Mesothelial cell of epicardium (in vitro differentiated cells): Measurements from ENCODE around the gene C19orf25. TPM values are rescaled to one million over a fixed set of nuclear protein-coding genes. Genes with fewer than 3 reads are reported as not detected.
"Not testable (repeated sequence)": the region's sequence is repeated elsewhere in the genome, so short reads cannot be mapped to it uniquely, and the experiment has no call there.

Experiments used
- DNase-seq, 2 experiments: peaks; one replicate each; pipeline ENCODE4 v3.0.0; 2021; ENCODE audit warnings: low spot score in 2 of 2; ENCODE audit not compliant: unreplicated experiment in 2 of 2
- H3K27ac Mint-ChIP-seq: 2 replicates; pipeline ENCODE4 v1.8.0; 2021; ENCODE audit warnings: mixed read lengths
- H3K27me3 Mint-ChIP-seq: 2 replicates; pipeline ENCODE4 v1.8.0; 2021; ENCODE audit warnings: low read depth, mixed read lengths
- H3K36me3 Mint-ChIP-seq: 2 replicates; pipeline ENCODE4 v1.8.0; 2021; ENCODE audit warnings: mixed read lengths
- H3K4me1 Mint-ChIP-seq: 2 replicates; pipeline ENCODE4 v1.8.0; 2021; ENCODE audit warnings: mixed read lengths
- H3K4me3 Mint-ChIP-seq: 2 replicates; pipeline ENCODE4 v1.8.0; 2021; ENCODE audit warnings: mild to moderate bottlenecking, moderate library complexity, mixed read lengths
- H3K9me3 Mint-ChIP-seq: 2 replicates; pipeline ENCODE4 v1.8.0; 2021; ENCODE audit warnings: mixed read lengths
- total RNA-seq: library from RNA; stranded (reverse); gene quantifications from 3 replicates; pipeline ENCODE4 v1.2.1, GENCODE V29; 2021
- TF ChIP-seq, protein P1 (sequence below): fragments of 200-600 bp; sonication (generic); IDR thresholded peaks from one replicate; pipeline ENCODE4 v1.5.0; 2021; ENCODE audit warnings: antibody characterized with exemption; ENCODE audit not compliant: unreplicated experiment

Gene C19orf25
- total RNA-seq, 1 donor from 2014 or later = 29.4 TPM

- Mint-ChIP-seq H3K4me1 (peaks cover 12% of the 10 kb centered on the region), H3K9me3 (no peaks in the 10 kb centered on the region), H3K27me3 (peaks cover 41% of the 10 kb centered on the region), H3K36me3 (no peaks in the 10 kb centered on the region), H3K4me3 (peak overlapping the region; percentile 24), H3K27ac (no peak overlapping the region)
- DNase-seq = peak in 1 of 2 experiments; percentile 64
- TF ChIP-seq, protein P1, sequence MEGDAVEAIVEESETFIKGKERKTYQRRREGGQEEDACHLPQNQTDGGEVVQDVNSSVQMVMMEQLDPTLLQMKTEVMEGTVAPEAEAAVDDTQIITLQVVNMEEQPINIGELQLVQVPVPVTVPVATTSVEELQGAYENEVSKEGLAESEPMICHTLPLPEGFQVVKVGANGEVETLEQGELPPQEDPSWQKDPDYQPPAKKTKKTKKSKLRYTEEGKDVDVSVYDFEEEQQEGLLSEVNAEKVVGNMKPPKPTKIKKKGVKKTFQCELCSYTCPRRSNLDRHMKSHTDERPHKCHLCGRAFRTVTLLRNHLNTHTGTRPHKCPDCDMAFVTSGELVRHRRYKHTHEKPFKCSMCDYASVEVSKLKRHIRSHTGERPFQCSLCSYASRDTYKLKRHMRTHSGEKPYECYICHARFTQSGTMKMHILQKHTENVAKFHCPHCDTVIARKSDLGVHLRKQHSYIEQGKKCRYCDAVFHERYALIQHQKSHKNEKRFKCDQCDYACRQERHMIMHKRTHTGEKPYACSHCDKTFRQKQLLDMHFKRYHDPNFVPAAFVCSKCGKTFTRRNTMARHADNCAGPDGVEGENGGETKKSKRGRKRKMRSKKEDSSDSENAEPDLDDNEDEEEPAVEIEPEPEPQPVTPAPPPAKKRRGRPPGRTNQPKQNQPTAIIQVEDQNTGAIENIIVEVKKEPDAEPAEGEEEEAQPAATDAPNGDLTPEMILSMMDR = peak; percentile 82
Observed at GRCh38 chr19:1503089-1503924, 24.3 kb upstream of the C19orf25 start.

DNA sequence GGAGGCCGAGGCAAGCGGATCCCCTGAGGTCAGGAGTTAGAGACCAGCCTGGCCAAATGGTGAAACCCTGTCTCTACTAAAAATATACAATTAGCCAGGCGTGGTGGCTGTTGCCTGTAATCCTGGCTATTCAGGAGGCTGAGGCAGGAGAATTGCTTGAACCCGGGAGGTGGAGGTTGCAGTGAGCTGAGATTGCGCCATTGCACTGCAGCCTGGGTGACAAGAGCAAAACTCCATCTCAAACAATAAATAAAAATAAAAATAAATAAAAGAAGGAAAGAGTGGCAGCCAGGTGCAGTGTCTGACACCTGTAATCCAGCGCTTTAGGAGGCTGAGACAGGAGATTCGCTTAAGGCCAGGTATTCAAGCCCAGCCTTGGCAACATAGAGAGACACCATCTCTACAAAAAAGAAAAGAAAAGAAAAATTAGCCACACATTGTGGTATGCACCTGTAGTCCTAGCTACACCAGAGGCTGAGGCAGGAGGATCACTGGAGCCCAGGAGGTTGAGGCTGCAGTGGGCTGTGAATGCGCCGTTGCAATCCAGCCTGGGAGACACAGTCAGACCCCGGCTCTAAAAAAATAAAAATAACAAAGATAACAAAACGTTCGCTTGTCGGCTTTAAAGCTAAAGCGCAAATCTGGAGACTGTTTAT is 23.5 kb upstream of the C19orf25 start:
- Mint-ChIP-seq H3K27ac (no peak overlapping the region), H3K27me3 (peaks cover 38% of the 10 kb centered on the region), H3K9me3 (no peaks in the 10 kb centered on the region), H3K36me3 (no peaks in the 10 kb centered on the region), H3K4me3 (peak overlapping the region; percentile 26), H3K4me1 (peaks cover 8% of the 10 kb centered on the region)
- DNase-seq = no peak
- TF ChIP-seq, protein P1 = no peak

- Mint-ChIP-seq H3K4me3 (no peak overlapping the region), H3K27ac (no peak overlapping the region), H3K4me1 (peaks cover 12% of the 10 kb centered on the region), H3K36me3 (no peaks in the 10 kb centered on the region), H3K9me3 (no peaks in the 10 kb centered on the region), H3K27me3 (peaks cover 39% of the 10 kb centered on the region)
- DNase-seq = no peak
- TF ChIP-seq, protein P1 = no peak
Observed at GRCh38 chr19:1501200-1501595, 22.2 kb upstream of the C19orf25 start.

DNA sequence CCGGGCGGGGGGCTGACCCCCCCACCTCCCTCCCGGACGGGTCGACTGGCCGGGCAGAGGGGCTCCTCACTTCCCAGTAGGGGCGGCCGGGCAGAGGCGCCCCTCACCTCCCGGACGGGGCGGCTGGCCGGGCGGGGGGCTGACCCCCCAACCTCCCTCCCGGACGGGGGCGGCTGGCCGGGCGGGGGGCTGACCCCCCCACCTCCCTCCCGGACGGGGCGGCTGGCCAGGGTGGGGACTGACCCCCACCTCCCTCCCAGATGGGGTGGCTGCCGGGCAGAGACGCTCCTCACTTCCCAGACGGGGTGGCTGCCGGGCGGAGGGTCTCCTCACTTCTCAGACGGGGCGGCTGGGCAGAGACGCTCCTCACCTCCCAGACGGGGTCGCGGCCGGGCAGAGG is 20.2 kb upstream of the C19orf25 start:
- not testable (repeated sequence) for H3K4me1 Mint-ChIP-seq, H3K36me3 Mint-ChIP-seq, H3K4me3 Mint-ChIP-seq, DNase-seq, H3K27ac Mint-ChIP-seq, H3K9me3 Mint-ChIP-seq
- peaks cover 27% of the 10 kb centered on the region for H3K27me3 Mint-ChIP-seq

DNA sequence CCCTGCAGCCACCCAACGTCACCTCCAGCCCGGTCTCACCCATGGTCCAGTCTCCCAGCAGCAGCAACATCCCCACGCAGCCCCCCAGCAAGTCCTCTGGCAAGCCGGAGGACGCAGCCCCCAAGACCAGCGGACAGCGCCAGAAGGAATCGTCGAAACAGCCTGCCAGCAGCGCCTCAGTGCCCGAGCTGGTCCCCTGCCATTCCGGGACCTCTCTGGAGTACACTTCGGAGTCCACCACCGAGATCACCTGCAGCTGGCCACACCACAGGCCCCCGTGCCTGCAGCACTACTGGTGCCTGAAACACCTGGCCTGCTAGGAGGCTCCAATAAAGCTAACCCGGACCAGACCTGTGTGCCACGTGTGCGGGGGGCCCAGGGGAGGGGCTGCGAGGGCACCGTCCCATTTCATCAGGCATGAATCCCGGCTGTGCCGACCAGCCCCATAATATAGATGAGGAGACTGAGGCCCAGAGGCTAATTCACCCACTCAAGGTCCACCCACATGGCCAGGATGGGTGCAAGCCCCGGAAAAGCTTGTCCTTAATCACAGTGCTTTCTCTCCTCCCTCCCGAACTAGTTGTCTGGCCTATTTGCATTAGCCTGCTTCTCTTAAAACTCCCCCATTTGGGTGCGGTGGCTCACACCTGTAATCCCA is 18.7 kb upstream of the C19orf25 start:
- Mint-ChIP-seq H3K4me1 (peaks cover 4% of the 10 kb centered on the region), H3K36me3 (no peaks in the 10 kb centered on the region), H3K27ac (no peak overlapping the region), H3K27me3 (peaks cover 25% of the 10 kb centered on the region), H3K9me3 (no peaks in the 10 kb centered on the region), H3K4me3 (no peak overlapping the region)
- no peak for DNase-seq
- TF ChIP-seq, protein P1 = no peak
